Measurements from ENCODE around the gene NR4A1. TPM values are rescaled to one million over a fixed set of nuclear protein-coding genes. Genes with fewer than 3 reads are reported as not detected.

The NR4A1 gene
- total and polyA plus RNA-seq, 5 donors from 2014 or later = 0.22 to 143 (median 0.53) TPM

DNA sequence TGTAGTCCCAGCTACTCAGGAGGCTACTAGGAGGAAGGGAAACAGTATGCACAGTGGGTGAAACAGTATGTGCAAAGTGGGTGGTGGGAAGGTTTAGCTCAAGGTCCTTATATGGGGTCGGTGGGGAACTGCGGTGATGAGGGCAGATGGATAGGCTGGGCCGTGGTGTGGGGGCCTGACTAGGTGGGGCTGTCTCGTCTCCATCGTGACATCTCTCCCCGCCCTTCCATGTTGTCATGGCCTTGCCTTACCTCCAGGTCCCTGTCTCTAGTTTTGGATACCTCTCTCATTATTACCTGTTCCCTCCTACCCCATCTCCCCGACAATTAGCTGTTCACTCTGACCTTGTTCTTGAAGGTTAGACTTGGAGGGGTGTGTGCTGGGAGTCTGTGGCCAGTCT is 4.4 kb upstream of the NR4A1 start:
- no peak overlapping the region for H3K27ac ChIP-seq (ENCODE audit: insufficient read depth, low read length, poor library complexity, severe bottlenecking)
- Mint-ChIP-seq H3K27ac (no peak overlapping the region), H3K36me3 (no peaks in the 10 kb centered on the region), H3K4me1 (peaks cover 0 to 42% (median 26%) of the 10 kb centered on the region in 4 donors), H3K27me3 (peaks cover 7% of the 10 kb centered on the region), H3K4me3 (peak overlapping the region in 1 of 4 donors; percentile 19), H3K9me3 (no peaks in the 10 kb centered on the region)
- H3K36me3 ChIP-seq (ENCODE audit: control insufficient read depth, insufficient read depth, low read length) = no peaks in the 10 kb centered on the region
- no peak for DNase-seq
- H3K9me3 ChIP-seq (ENCODE audit: control insufficient read depth in 2 of 2, low read length in 2 of 2) = no peaks in the 10 kb centered on the region
- H3K27me3 ChIP-seq (ENCODE audit: control insufficient read depth, insufficient read depth, low read length) = no peaks in the 10 kb centered on the region
- no peak overlapping the region for H3K4me3 ChIP-seq (ENCODE audit: low read depth, low read length)
- no peak for ATAC-seq (ENCODE audit: low read depth in 2 of 2)
- peaks cover 31% of the 10 kb centered on the region for H3K4me1 ChIP-seq (ENCODE audit: control insufficient read depth, insufficient read depth, low read length, poor library complexity, severe bottlenecking)

DNA sequence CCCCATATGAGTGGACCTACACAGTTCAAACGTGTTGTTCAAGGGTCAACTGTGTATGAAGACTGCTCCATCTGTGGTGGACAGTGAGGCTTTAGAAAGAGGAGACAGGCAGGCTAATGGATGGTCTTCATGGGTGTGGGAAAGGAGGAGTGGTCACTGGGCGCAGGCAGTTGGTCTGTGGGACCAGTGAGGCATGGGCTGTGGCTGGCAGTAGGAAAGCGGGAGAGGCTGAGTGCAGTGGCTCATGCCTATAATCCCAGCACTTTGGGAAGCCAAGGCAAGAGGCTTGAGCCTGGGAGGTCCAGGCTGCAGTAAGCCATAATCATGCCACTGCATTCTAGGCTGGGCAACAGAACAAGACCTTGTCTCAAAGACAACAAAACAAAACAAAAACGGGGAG is 2.0 kb upstream of the NR4A1 start:
- ATAC-seq (ENCODE audit: low read depth in 2 of 2) = no peak
- Mint-ChIP-seq H3K9me3 (no peaks in the 10 kb centered on the region), H3K4me1 (peaks cover 0 to 41% (median 28%) of the 10 kb centered on the region in 4 donors)

DNA sequence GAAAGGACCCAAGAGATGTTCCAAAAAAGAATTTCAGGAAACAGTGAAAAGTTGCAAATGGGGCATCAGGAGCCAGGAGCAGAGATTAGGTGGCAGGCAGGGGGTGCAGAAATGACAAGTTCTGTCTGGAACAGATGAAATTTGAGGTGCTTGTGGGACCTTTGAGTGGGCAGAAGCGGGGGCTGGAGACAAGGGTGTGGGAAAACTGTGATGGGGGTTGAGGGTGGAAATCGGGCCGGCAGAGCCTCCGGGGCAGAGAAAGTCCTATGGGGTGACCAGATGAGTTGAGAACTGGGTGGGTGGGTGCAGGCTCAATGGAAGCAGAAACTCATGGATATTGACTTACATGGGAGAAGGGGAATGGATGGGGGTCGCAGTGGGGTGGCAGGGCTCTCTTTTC is 1.6 kb upstream of the NR4A1 start:
- no peaks in the 10 kb centered on the region for H3K36me3 Mint-ChIP-seq
- peak overlapping the region; percentile 93 to 99 (median 95) for H3K4me3 Mint-ChIP-seq
- DNase-seq (no peak), ATAC-seq (ENCODE audit: low read depth in 2 of 2) (no peak)
- Histone ChIP-seq H3K27ac (ENCODE audit: insufficient read depth, low read length, poor library complexity, severe bottlenecking) (no peak overlapping the region), H3K4me3 (ENCODE audit: low read depth, low read length) (no peak overlapping the region), H3K4me1 (ENCODE audit: control insufficient read depth, insufficient read depth, low read length, poor library complexity, severe bottlenecking) (peaks cover 31% of the 10 kb centered on the region), H3K27me3 (ENCODE audit: control insufficient read depth, insufficient read depth, low read length) (no peaks in the 10 kb centered on the region), H3K9me3 (ENCODE audit: control insufficient read depth in 2 of 2, low read length in 2 of 2) (no peaks in the 10 kb centered on the region), H3K36me3 (ENCODE audit: control insufficient read depth, insufficient read depth, low read length) (no peaks in the 10 kb centered on the region)
- peaks cover 0 to 41% (median 27%) of the 10 kb centered on the region in 4 donors for H3K4me1 Mint-ChIP-seq
- peaks cover 7% of the 10 kb centered on the region for H3K27me3 Mint-ChIP-seq
- no peaks in the 10 kb centered on the region for H3K9me3 Mint-ChIP-seq
- H3K27ac Mint-ChIP-seq = peak overlapping the region in 2 of 3 donors; percentile 98 to 100

More for the DNA sequence above, 2.0 kb upstream of the NR4A1 start:
- Mint-ChIP-seq H3K36me3 (no peaks in the 10 kb centered on the region), H3K27me3 (peaks cover 7% of the 10 kb centered on the region), H3K4me3 (peak overlapping the region; percentile 93 to 99 (median 95)), H3K27ac (peak overlapping the region; percentile 3 to 100 (median 98))
- Histone ChIP-seq H3K27me3 (ENCODE audit: control insufficient read depth, insufficient read depth, low read length) (no peaks in the 10 kb centered on the region), H3K36me3 (ENCODE audit: control insufficient read depth, insufficient read depth, low read length) (no peaks in the 10 kb centered on the region), H3K9me3 (ENCODE audit: control insufficient read depth in 2 of 2, low read length in 2 of 2) (no peaks in the 10 kb centered on the region), H3K27ac (ENCODE audit: insufficient read depth, low read length, poor library complexity, severe bottlenecking) (no peak overlapping the region), H3K4me3 (ENCODE audit: low read depth, low read length) (no peak overlapping the region), H3K4me1 (ENCODE audit: control insufficient read depth, insufficient read depth, low read length, poor library complexity, severe bottlenecking) (peaks cover 31% of the 10 kb centered on the region)
- no peak for DNase-seq

DNA sequence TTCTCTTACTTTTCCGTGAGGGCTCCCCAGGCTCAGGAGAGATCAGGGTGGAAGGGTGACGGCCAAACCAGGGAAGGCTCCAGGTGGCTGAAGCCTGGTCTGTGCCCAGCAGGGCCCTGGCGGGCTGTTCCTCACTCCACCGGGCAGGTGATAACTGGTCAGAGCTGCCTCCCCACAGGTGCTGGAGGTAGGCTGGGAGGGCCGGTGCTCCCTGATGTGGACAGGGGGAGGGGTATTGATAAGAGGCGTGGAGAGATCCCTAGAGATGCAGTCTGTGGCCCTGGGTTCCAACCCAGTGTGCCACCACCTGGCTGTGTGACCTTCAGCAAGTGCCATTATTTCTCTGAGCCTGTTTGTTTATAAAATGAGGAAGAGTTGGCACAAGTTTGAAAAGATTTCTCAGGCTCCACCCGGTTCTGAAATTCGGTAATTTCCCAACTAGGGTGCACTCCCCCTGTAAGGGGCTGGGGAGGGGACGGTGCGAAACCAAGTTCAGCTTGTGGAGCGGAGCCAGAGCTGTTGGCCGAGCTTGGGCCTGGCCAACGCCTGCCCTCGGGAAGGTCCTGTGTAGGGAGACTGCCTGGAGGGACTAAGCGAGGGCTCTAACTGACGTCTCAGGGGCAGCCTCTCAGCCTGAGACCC is 1.0 kb upstream of the NR4A1 start:
- H3K27me3 Mint-ChIP-seq = peaks cover 7% of the 10 kb centered on the region
- Histone ChIP-seq H3K4me1 (ENCODE audit: control insufficient read depth, insufficient read depth, low read length, poor library complexity, severe bottlenecking) (peaks cover 31% of the 10 kb centered on the region), H3K27me3 (ENCODE audit: control insufficient read depth, insufficient read depth, low read length) (no peaks in the 10 kb centered on the region), H3K9me3 (ENCODE audit: control insufficient read depth in 2 of 2, low read length in 2 of 2) (no peaks in the 10 kb centered on the region), H3K4me3 (ENCODE audit: low read depth, low read length) (peak overlapping the region; percentile 51), H3K27ac (ENCODE audit: insufficient read depth, low read length, poor library complexity, severe bottlenecking) (peak overlapping the region; percentile 96), H3K36me3 (ENCODE audit: control insufficient read depth, insufficient read depth, low read length) (no peaks in the 10 kb centered on the region)
- H3K4me3 Mint-ChIP-seq = peak overlapping the region; percentile 94 to 99 (median 98)
- H3K27ac Mint-ChIP-seq = peak overlapping the region; percentile 43 to 100 (median 98)
- ATAC-seq (ENCODE audit: low read depth in 2 of 2) (no peak), DNase-seq (no peak)
- H3K36me3 Mint-ChIP-seq = no peaks in the 10 kb centered on the region
- peaks cover 0 to 41% (median 27%) of the 10 kb centered on the region in 4 donors for H3K4me1 Mint-ChIP-seq
- H3K9me3 Mint-ChIP-seq = no peaks in the 10 kb centered on the region

DNA sequence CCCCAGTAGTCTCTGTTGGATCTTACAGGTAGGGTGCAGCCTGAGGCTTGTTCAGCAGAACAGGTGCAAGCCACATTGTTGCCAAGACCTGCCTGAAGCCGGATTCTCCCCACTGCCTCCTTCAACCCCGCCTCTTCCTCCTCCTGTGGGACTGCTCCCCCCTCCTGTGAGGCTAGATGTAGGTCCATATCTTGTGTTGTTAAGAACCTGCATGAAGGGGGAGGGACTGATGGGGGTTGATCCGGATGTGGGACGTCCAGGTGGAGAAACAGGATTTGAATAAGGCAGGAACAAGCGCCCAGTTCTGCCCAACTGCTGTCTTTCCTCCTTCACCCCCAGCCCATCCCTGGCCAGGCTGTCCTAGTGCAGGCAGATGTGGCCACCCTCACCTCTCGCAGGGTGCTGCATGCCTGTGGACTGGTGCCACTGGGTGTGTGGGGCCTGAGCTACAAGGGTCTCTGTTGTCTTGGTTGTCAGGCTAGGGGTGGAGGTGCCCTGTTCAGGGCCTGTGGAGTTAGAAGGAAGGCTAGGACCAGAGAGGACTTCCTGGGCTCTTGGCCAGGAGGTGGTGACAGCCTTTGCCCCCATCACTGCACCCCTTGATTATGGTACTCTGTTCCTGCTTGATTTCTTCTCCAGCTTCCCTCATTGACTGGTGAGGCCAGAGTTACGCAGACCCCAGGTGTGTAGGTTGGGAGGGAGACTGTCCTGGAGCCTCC is 1.4 kb downstream of the NR4A1 start:
- H3K27me3 Mint-ChIP-seq = peaks cover 7% of the 10 kb centered on the region
- Histone ChIP-seq H3K36me3 (ENCODE audit: control insufficient read depth, insufficient read depth, low read length) (no peaks in the 10 kb centered on the region), H3K27me3 (ENCODE audit: control insufficient read depth, insufficient read depth, low read length) (no peaks in the 10 kb centered on the region), H3K4me1 (ENCODE audit: control insufficient read depth, insufficient read depth, low read length, poor library complexity, severe bottlenecking) (peaks cover 26% of the 10 kb centered on the region), H3K27ac (ENCODE audit: insufficient read depth, low read length, poor library complexity, severe bottlenecking) (peak overlapping the region; percentile 96), H3K9me3 (ENCODE audit: control insufficient read depth in 2 of 2, low read length in 2 of 2) (no peaks in the 10 kb centered on the region), H3K4me3 (ENCODE audit: low read depth, low read length) (peak overlapping the region; percentile 84)
- DNase-seq = peak in 2 of 3 donors; percentile 34 to 56
- peak overlapping the region; percentile 98 to 100 (median 99) for H3K27ac Mint-ChIP-seq
- H3K9me3 Mint-ChIP-seq = no peaks in the 10 kb centered on the region
- peak overlapping the region; percentile 94 to 99 (median 98) for H3K4me3 Mint-ChIP-seq
- no peak for ATAC-seq (ENCODE audit: low read depth in 2 of 2)
- H3K36me3 Mint-ChIP-seq = no peaks in the 10 kb centered on the region
- H3K4me1 Mint-ChIP-seq = peaks cover 0 to 38% (median 19%) of the 10 kb centered on the region in 4 donors

DNA sequence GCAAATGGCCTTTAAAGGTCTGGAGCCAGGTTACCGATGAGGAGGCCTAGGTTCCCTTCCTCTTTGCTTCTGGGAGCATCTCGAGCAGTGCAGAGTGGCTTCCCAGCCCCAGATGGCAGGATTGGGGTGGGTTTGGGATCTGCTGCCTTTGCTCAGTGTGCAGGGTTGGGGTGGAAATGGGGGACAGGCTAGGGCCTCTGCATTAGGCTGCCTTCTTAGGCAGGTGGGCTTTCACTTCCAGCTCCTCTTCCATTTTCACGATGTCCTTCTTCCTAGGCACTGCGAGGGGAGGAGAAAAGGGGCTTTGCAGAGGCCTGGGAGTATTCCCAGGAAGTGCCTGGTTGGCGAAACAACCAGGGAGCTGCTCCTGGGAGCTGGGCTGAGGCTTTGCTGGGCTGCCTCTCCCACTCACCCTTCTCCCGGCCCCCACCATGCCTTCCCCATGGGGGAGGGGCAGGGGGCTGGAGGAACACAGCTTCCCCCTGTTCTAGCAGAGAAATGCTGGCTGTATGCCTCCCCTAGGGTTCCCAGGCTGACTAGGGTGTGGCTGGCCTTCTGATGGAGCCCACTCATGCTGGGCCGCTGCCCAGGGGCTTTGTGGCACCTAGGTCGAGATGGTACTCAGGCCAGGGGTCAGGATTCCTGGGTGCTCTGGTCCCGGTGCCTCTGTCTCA is 2.4 kb downstream of the NR4A1 start:
- peaks cover 26% of the 10 kb centered on the region for H3K4me1 ChIP-seq (ENCODE audit: control insufficient read depth, insufficient read depth, low read length, poor library complexity, severe bottlenecking)
- H3K36me3 ChIP-seq (ENCODE audit: control insufficient read depth, insufficient read depth, low read length) = no peaks in the 10 kb centered on the region
- DNase-seq (no peak), ATAC-seq (ENCODE audit: low read depth in 2 of 2) (no peak)
- no peaks in the 10 kb centered on the region for H3K36me3 Mint-ChIP-seq
- no peak overlapping the region for H3K27ac ChIP-seq (ENCODE audit: insufficient read depth, low read length, poor library complexity, severe bottlenecking)
- H3K27ac Mint-ChIP-seq = peak overlapping the region; percentile 32 to 100 (median 98)
- H3K4me3 Mint-ChIP-seq = peak overlapping the region in 2 of 4 donors; percentile 10 to 99
- H3K9me3 Mint-ChIP-seq = no peaks in the 10 kb centered on the region
- peaks cover 0 to 38% (median 19%) of the 10 kb centered on the region in 4 donors for H3K4me1 Mint-ChIP-seq
- H3K9me3 ChIP-seq (ENCODE audit: control insufficient read depth in 2 of 2, low read length in 2 of 2) = no peaks in the 10 kb centered on the region
- peaks cover 7% of the 10 kb centered on the region for H3K27me3 Mint-ChIP-seq
- no peak overlapping the region for H3K4me3 ChIP-seq (ENCODE audit: low read depth, low read length)
- no peaks in the 10 kb centered on the region for H3K27me3 ChIP-seq (ENCODE audit: control insufficient read depth, insufficient read depth, low read length)

DNA sequence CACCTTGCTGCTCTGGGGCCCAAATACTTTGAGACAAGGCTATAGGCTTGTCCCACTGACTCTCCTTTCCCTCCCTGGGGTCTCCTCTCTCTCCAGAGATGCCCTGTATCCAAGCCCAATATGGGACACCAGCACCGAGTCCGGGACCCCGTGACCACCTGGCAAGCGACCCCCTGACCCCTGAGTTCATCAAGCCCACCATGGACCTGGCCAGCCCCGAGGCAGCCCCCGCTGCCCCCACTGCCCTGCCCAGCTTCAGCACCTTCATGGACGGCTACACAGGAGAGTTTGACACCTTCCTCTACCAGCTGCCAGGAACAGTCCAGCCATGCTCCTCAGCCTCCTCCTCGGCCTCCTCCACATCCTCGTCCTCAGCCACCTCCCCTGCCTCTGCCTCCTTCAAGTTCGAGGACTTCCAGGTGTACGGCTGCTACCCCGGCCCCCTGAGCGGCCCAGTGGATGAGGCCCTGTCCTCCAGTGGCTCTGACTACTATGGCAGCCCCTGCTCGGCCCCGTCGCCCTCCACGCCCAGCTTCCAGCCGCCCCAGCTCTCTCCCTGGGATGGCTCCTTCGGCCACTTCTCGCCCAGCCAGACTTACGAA is 3.1 kb downstream of the NR4A1 start:
- Mint-ChIP-seq H3K4me1 (peaks cover 0 to 35% (median 19%) of the 10 kb centered on the region in 4 donors), H3K4me3 (peak overlapping the region in 1 of 4 donors; percentile 99), H3K9me3 (no peaks in the 10 kb centered on the region), H3K27ac (peak overlapping the region in 1 of 3 donors; percentile 47), H3K36me3 (no peaks in the 10 kb centered on the region), H3K27me3 (peaks cover 7% of the 10 kb centered on the region)
- Histone ChIP-seq H3K4me1 (ENCODE audit: control insufficient read depth, insufficient read depth, low read length, poor library complexity, severe bottlenecking) (peaks cover 26% of the 10 kb centered on the region), H3K36me3 (ENCODE audit: control insufficient read depth, insufficient read depth, low read length) (no peaks in the 10 kb centered on the region), H3K27me3 (ENCODE audit: control insufficient read depth, insufficient read depth, low read length) (no peaks in the 10 kb centered on the region), H3K4me3 (ENCODE audit: low read depth, low read length) (no peak overlapping the region), H3K27ac (ENCODE audit: insufficient read depth, low read length, poor library complexity, severe bottlenecking) (no peak overlapping the region), H3K9me3 (ENCODE audit: control insufficient read depth in 2 of 2, low read length in 2 of 2) (no peaks in the 10 kb centered on the region)
- ATAC-seq (ENCODE audit: low read depth in 2 of 2) = no peak
- DNase-seq = no peak
